ENCODE results near the gene GTF3C5. TPM values are rescaled to one million over a fixed set of nuclear protein-coding genes. Genes with fewer than 3 reads are reported as not detected.
"Not testable (repeated sequence)": the region's sequence is repeated elsewhere in the genome, so short reads cannot be mapped to it uniquely, and the experiment has no call there.

GTF3C5 gene
- total and polyA plus RNA-seq, 9 of the 15 experiments (the other 6 are each of a cell fraction or from before 2014, with no cell fraction given): 3.8 to 118 (median 83.7) TPM

- H3K27me3 ChIP-seq (ENCODE audit: control insufficient read depth in 2 of 2, insufficient read depth in 2 of 2, low read length in 2 of 2); in situ Hi-C loops (cut with MboI); DNase-seq (ENCODE audit: extremely low read depth in 1 of 4, low spot score in 3 of 4); FAIRE-seq; H3K4me3 ChIP-seq; H3K9me3 ChIP-seq (replicated peaks; ENCODE audit: control insufficient read depth, insufficient read depth, low read depth, low read length); H3K9ac ChIP-seq (ENCODE audit: insufficient read depth in 1 of 2, low read depth in 2 of 2, low read length in 2 of 2); H3K27ac ChIP-seq (ENCODE audit: extremely low read depth, low read depth, low read length); CTCF ChIA-PET (ENCODE audit: low intra/inter-chr PET ratio); H3K9me1 ChIP-seq (ENCODE audit: control insufficient read depth, insufficient read depth, low read length); intact Hi-C loops (cut with micrococcal nuclease); H3K79me2 ChIP-seq (ENCODE audit: control insufficient read depth, insufficient read depth, low read length); H2AFZ ChIP-seq (ENCODE audit: low read depth, low read length); ATAC-seq; BruUV-seq (replicated peaks); H4K20me1 ChIP-seq (replicated peaks; ENCODE audit: control insufficient read depth, insufficient read depth, low read length); H3K4me2 ChIP-seq (ENCODE audit: insufficient read depth, low read length): not testable (repeated sequence)
- TF ChIP-seq BCOR (IDR thresholded peaks at IDR 0.05): peak; percentile 62
- TF ChIP-seq CEBPB (tag; IDR thresholded peaks at IDR 0.05): peak; percentile 72
- TF ChIP-seq ZNF121 (CRISPR knock-in tag; conservative IDR thresholded peaks at IDR 0.05): peak; percentile 86
- WGBS (ENCODE audit: insufficient coverage, low coverage, missing lambda C conversion rate): 84% methylated on average over 3 of the region's 4 CpGs
- peaks cover 13% of the 10 kb centered on the region; the same call in 2 of the 3 replicates for H3K36me3 ChIP-seq (ENCODE audit: control insufficient read depth, insufficient read depth, low read length)
- peaks cover 83 to 84% of the 10 kb centered on the region in 2 experiments for H3K4me1 ChIP-seq (replicated peaks in 1 of 2; ENCODE audit: control insufficient read depth in 2 of 2, insufficient read depth in 2 of 2, low read length in 2 of 2)
- POLR2A ChIA-PET: interaction anchor here (0.7 kb wide), 1 partner anchor 525 kb away, joined by 3 read pairs; no protein-coding TSS in a partner anchor
Measured at GRCh38 chr9:132998221-132998620, 32.6 kb upstream of the GTF3C5 start.

GRCh38 chr9:132998831-132999635, 31.8 kb upstream of the GTF3C5 start:
- Histone ChIP-seq H3K9me3 (replicated peaks; ENCODE audit: control insufficient read depth, insufficient read depth, low read depth, low read length) (no peaks in the 10 kb centered on the region), H3K27me3 (ENCODE audit: control insufficient read depth in 2 of 2, insufficient read depth in 2 of 2, low read length in 2 of 2) (no peaks in the 10 kb centered on the region), H3K9me1 (ENCODE audit: control insufficient read depth, insufficient read depth, low read length) (peaks cover 9% of the 10 kb centered on the region), H3K4me2 (ENCODE audit: insufficient read depth, low read length) (peak overlapping the region; percentile 59), H3K4me3 (no peak overlapping the region), H3K27ac (ENCODE audit: extremely low read depth, low read depth, low read length) (peak overlapping the region; percentile 78), H3K9ac (ENCODE audit: insufficient read depth in 1 of 2, low read depth in 2 of 2, low read length in 2 of 2) (peak overlapping the region; percentile 67 to 74), H3K36me3 (ENCODE audit: control insufficient read depth, insufficient read depth, low read length) (peaks cover 5% of the 10 kb centered on the region; the same call in 1 of the 3 replicates), H3K79me2 (ENCODE audit: control insufficient read depth, insufficient read depth, low read length) (peaks cover 2% of the 10 kb centered on the region; the same call in 1 of the 3 replicates), H3K4me1 (replicated peaks in 1 of 2; ENCODE audit: control insufficient read depth in 2 of 2, insufficient read depth in 2 of 2, low read length in 2 of 2) (peaks cover 83 to 86% of the 10 kb centered on the region in 2 experiments), H4K20me1 (replicated peaks; ENCODE audit: control insufficient read depth, insufficient read depth, low read length) (no peaks in the 10 kb centered on the region), H2AFZ (ENCODE audit: low read depth, low read length) (peak overlapping the region; percentile 51)
- peak; percentile 77 to 93 (median 80) for DNase-seq (ENCODE audit: extremely low read depth in 1 of 4, low spot score in 3 of 4)
- intact Hi-C loops (cut with micrococcal nuclease): no loop called here
- ChIA-PET CTCF (ENCODE audit: low intra/inter-chr PET ratio) (no interaction called here), POLR2A (interaction anchor here (0.7 to 1.7 kb wide), 4 partner anchors 15 to 524 kb away, joined by 3 to 7 read pairs (median 4); partner anchors contain the start of gene GTF3C5)
- BruUV-seq (replicated peaks): no TSS peak
- WGBS (ENCODE audit: insufficient coverage, low coverage, missing lambda C conversion rate): 6% methylated on average over 13 of the region's 18 CpGs
- peak; percentile 35 for ATAC-seq
- FAIRE-seq: peak; percentile 83
- in situ Hi-C loops (cut with MboI): no loop called here
- TF ChIP-seq ZNF511 (CRISPR knock-in tag; IDR thresholded peaks at IDR 0.05) (0 out of 2 replicates have a peak, but pooled peaks have one; percentile 6), ZBTB34 (CRISPR knock-in tag; IDR thresholded peaks at IDR 0.05) (no peak), KLF16 (IDR thresholded peaks at IDR 0.05) (peak; percentile 91), HSF4 (CRISPR knock-in tag; IDR thresholded peaks at IDR 0.05; ENCODE audit: borderline replicate concordance) (peak; percentile 89; the same call in 1 of the 2 replicates), NFYB (IDR thresholded peaks at IDR 0.05; ENCODE audit: extremely low read depth, insufficient read length) (no peak), CHD2 (IDR thresholded peaks at IDR 0.05; ENCODE audit: low read depth, low read length) (no peak), NONO (IDR thresholded peaks at IDR 0.05; ENCODE audit: low read depth in 2 of 2, low read length in 1 of 2) (no peak), ZNF408 (CRISPR knock-in tag; IDR thresholded peaks at IDR 0.05; ENCODE audit: low read depth) (no peak), KLF10 (CRISPR knock-in tag; IDR thresholded peaks at IDR 0.05) (no peak), BRF1 (IDR thresholded peaks at IDR 0.05; ENCODE audit: borderline replicate concordance, extremely low read depth, insufficient read length) (no peak), PTRF (tag; IDR thresholded peaks at IDR 0.05) (no peak)
